ENCODE data around the gene CLDN7. TPM values are rescaled to one million over a fixed set of nuclear protein-coding genes. Genes with fewer than 3 reads are reported as not detected.

Gene CLDN7
- total RNA-seq, 6 experiments from 2014 or later, result 0.43 to 3.0 (median 1.7) TPM

DNA sequence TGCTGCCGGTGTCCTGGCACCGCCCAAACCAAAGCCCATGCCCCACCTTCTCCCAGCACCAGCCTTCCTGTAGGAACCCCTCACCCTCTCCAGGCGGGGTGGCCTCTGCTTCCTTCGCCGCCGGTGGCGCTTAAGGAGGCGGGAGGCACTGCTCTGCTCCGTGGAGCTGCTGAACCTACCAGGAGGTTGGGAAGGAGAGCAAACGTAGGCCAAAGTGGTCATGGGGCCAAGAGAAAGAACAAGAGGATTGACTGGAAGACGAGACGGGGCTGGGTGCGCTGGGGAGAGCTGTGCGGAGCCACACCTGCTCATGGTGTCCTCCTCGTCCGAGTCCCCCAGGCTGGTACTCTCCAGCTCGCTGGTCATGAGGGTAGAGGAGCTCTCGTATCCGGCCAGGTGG is 32.8 kb downstream of the CLDN7 start:
- Mint-ChIP-seq H3K27ac (no peak overlapping the region; the same call in 1 of the 2 replicates), H3K9me3 (no peaks in the 10 kb centered on the region), H3K4me3 (no peak overlapping the region), H3K4me1 (ENCODE audit: low read depth) (peaks cover 34% of the 10 kb centered on the region), H3K27me3 (ENCODE audit: insufficient read depth) (peaks cover 2% of the 10 kb centered on the region), H3K36me3 (ENCODE audit: low read depth) (peaks cover 41% of the 10 kb centered on the region)
- DNase-seq, result no peak
- TF ChIP-seq, protein P1, sequence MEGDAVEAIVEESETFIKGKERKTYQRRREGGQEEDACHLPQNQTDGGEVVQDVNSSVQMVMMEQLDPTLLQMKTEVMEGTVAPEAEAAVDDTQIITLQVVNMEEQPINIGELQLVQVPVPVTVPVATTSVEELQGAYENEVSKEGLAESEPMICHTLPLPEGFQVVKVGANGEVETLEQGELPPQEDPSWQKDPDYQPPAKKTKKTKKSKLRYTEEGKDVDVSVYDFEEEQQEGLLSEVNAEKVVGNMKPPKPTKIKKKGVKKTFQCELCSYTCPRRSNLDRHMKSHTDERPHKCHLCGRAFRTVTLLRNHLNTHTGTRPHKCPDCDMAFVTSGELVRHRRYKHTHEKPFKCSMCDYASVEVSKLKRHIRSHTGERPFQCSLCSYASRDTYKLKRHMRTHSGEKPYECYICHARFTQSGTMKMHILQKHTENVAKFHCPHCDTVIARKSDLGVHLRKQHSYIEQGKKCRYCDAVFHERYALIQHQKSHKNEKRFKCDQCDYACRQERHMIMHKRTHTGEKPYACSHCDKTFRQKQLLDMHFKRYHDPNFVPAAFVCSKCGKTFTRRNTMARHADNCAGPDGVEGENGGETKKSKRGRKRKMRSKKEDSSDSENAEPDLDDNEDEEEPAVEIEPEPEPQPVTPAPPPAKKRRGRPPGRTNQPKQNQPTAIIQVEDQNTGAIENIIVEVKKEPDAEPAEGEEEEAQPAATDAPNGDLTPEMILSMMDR (IDR thresholded peaks at IDR 0.05), result no peak

DNA sequence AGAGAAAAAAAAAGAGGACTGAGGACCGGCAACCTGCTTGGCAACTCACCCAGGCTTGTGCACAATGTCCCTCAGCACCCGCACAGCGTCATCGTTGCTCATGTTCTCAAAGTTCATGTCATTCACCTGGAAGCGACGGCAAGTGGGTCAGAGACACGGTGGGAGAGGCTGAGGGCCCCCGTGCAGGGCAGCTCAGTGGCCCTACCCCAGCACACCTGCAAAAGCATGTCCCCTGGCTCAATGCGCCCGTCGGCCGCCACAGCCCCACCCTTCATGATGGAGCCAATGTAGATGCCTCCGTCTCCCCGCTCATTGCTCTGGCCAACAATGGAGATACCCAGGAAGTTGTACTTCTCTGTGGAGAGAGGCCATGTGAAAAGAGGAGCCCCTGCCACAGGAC is 33.4 kb downstream of the CLDN7 start:
- Mint-ChIP-seq H3K4me3 (no peak overlapping the region), H3K9me3 (no peaks in the 10 kb centered on the region), H3K36me3 (ENCODE audit: low read depth) (peaks cover 43% of the 10 kb centered on the region), H3K27me3 (ENCODE audit: insufficient read depth) (no peaks in the 10 kb centered on the region; the same call in none of the 2 replicates), H3K27ac (no peak overlapping the region), H3K4me1 (ENCODE audit: low read depth) (peaks cover 34% of the 10 kb centered on the region)
- TF ChIP-seq, protein P1 (IDR thresholded peaks at IDR 0.05), result no peak
- no peak for DNase-seq

DNA sequence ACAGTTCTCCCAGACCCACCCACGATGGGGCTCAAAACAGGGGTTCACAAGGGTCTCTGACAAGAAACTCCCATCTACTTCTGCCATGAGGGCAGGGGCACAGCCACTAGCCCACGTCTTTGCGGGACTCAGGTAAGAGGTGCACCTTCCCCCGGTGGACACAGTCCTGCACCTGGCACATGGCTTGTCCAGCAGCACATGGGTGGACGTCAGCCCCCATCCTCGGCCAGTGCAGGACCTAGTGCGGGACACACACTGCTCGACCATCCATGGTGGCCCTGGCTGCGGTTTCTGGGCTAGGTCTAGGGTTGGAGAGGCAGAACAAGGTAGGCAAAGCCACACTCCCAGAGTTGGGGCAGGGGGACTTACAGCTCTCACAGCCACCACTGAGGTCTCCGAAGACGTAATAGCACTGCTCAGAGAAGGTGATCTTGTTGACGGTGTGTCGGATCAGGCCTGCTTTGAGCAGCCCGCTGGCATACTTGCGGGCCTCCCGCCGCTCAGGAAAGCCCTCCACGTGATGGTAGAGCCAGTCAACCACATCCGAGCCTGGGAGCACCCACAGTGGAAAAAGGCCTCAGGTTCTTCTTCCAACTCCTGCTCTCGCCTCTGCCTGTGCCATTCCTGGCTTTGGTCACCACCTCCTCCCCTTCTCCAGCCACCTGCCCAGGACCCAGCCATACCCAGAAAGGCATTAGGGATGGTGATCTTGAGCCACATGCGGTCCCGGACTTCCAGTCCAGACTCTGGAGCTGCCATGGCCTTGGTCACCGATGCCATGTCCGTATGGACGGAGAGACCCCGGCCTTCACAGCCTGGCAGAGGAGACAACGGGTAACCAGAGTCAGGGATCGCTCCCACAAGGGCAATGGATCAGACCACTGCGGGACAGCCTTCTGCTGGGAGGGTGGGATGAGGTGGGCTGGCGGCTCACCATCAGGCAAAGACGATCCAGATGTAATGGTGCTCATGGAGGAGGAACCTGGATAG is 35.3 kb downstream of the CLDN7 start:
- no peak for DNase-seq
- TF ChIP-seq, protein P1 (IDR thresholded peaks at IDR 0.05), result no peak
- Mint-ChIP-seq H3K27me3 (ENCODE audit: insufficient read depth) (peaks cover 3% of the 10 kb centered on the region), H3K9me3 (no peaks in the 10 kb centered on the region), H3K4me3 (no peak overlapping the region), H3K4me1 (ENCODE audit: low read depth) (peaks cover 30% of the 10 kb centered on the region), H3K36me3 (ENCODE audit: low read depth) (peaks cover 38% of the 10 kb centered on the region), H3K27ac (no peak overlapping the region)

- H3K4me3 Mint-ChIP-seq, result no peak overlapping the region
- H3K4me1 Mint-ChIP-seq (ENCODE audit: low read depth), result peaks cover 35% of the 10 kb centered on the region
- TF ChIP-seq, protein P1 (IDR thresholded peaks at IDR 0.05), result no peak
- peaks cover 9% of the 10 kb centered on the region for H3K27me3 Mint-ChIP-seq (ENCODE audit: insufficient read depth)
- DNase-seq, result no peak
- H3K27ac Mint-ChIP-seq, result no peak overlapping the region
- peaks cover 43% of the 10 kb centered on the region for H3K36me3 Mint-ChIP-seq (ENCODE audit: low read depth)
- H3K9me3 Mint-ChIP-seq, result no peaks in the 10 kb centered on the region
These were observed 36.5 kb downstream of the CLDN7 start for GRCh38 chr17:7225711-7226331.

- H3K4me3 Mint-ChIP-seq, result no peak overlapping the region
- H3K36me3 Mint-ChIP-seq (ENCODE audit: low read depth), result peaks cover 46% of the 10 kb centered on the region
- DNase-seq, result no peak
- H3K4me1 Mint-ChIP-seq (ENCODE audit: low read depth), result peaks cover 37% of the 10 kb centered on the region
- TF ChIP-seq, protein P1 (IDR thresholded peaks at IDR 0.05), result no peak
- H3K9me3 Mint-ChIP-seq, result no peaks in the 10 kb centered on the region
- peaks cover 18% of the 10 kb centered on the region for H3K27me3 Mint-ChIP-seq (ENCODE audit: insufficient read depth)
- no peak overlapping the region for H3K27ac Mint-ChIP-seq
These were observed 37.6 kb downstream of the CLDN7 start for GRCh38 chr17:7224661-7225111.
